Common myeloid progenitor, CD34-positive (primary cell): ENCODE data around the gene KRT81.
"Not testable (repeated sequence)": the region's sequence is repeated elsewhere in the genome, so short reads cannot be mapped to it uniquely, and the experiment has no call there.

Experiments used
- CTCF ChIA-PET: fragments of 350-600 bp; sonication (Branson Sonifier 250); formaldehyde crosslinking; loops from one replicate; lab custom pipeline; 2021; ENCODE audit warnings: antibody characterized with exemption; lab: Charles Lee
- POLR2A ChIA-PET: fragments of 350-600 bp; sonication (Branson Sonifier 250); formaldehyde crosslinking; loops from one replicate; lab custom pipeline; 2021; ENCODE audit warnings: antibody characterized with exemption; lab: Charles Lee
- DNase-seq, 3 donors: peaks; one replicate each; pipeline versions ENCODE4 v3.0.0 to v3.0.0-alpha.2; 2013
- H3K27ac ChIP-seq, 2 experiments: 1 replicate in 1 of 2; 2 replicates in 1 of 2; pipeline ENCODE4 v1.7.0; 2013; ENCODE audit warnings: inconsistent platforms in 2 of 2, low read length in 2 of 2, mild to moderate bottlenecking in 2 of 2, low read depth in 1 of 2, moderate library complexity in 1 of 2; ENCODE audit not compliant: severe bottlenecking in 2 of 2, insufficient read depth in 1 of 2, poor library complexity in 1 of 2
- H3K27me3 ChIP-seq, 5 experiments: replicated peaks in 2 of 5; 1 replicate in 3 of 5; 2 replicates in 2 of 5; pipeline versions ENCODE4 v1.6.1 to v1.7.0; 2013; ENCODE audit warnings: low read length in 4 of 5, mild to moderate bottlenecking in 2 of 5, moderate library complexity in 2 of 5, inconsistent platforms in 1 of 5; ENCODE audit not compliant: insufficient read depth in 5 of 5, control insufficient read depth in 4 of 5
- H3K36me3 ChIP-seq, 4 experiments: 1 replicate in 2 of 4; 2 replicates in 2 of 4; pipeline versions ENCODE4 v1.6.1 to v1.7.0; 2013; ENCODE audit warnings: low read length in 3 of 4, control low read depth in 1 of 4, mild to moderate bottlenecking in 1 of 4; ENCODE audit not compliant: control insufficient read depth in 4 of 4, insufficient read depth in 4 of 4
- H3K4me1 ChIP-seq, 4 experiments: 1 replicate in 3 of 4; 2 replicates in 1 of 4; pipeline versions ENCODE4 v1.6.1 to v1.7.1; 2013; ENCODE audit warnings: low read length in 3 of 4, mild to moderate bottlenecking in 3 of 4, control low read depth in 1 of 4, inconsistent platforms in 1 of 4, moderate library complexity in 1 of 4; ENCODE audit not compliant: control insufficient read depth in 4 of 4, insufficient read depth in 4 of 4; ENCODE audit errors: control extremely low read depth in 1 of 4
- H3K4me3 ChIP-seq, 7 experiments: 1 replicate in 4 of 7; 2 replicates in 3 of 7; pipeline versions ENCODE4 v1.5.1 to v1.7.0; 2013; ENCODE audit warnings: mild to moderate bottlenecking in 7 of 7, low read length in 6 of 7, moderate library complexity in 6 of 7, inconsistent platforms in 2 of 7, low read depth in 2 of 7, control low read depth in 1 of 7; ENCODE audit not compliant: insufficient read depth in 4 of 7, control insufficient read depth in 1 of 7; ENCODE audit errors: extremely low read depth in 1 of 7
- H3K9me3 ChIP-seq, 5 experiments: 1 replicate in 4 of 5; 2 replicates in 1 of 5; pipeline versions ENCODE4 v1.6.1 to v1.7.1; 2013; ENCODE audit warnings: low read length in 4 of 5, mild to moderate bottlenecking in 2 of 5, inconsistent platforms in 1 of 5, low read depth in 1 of 5, moderate library complexity in 1 of 5; ENCODE audit not compliant: control insufficient read depth in 4 of 5, insufficient read depth in 2 of 5; ENCODE audit errors: control extremely low read depth in 1 of 5
- WGBS: methylation state at CpG from one replicate; pipeline ENCODE4 v1.1.5; 2013; ENCODE audit not compliant: insufficient coverage; 5-methylcytosine and 5-hydroxymethylcytosine counted together

Gene KRT81

DNA sequence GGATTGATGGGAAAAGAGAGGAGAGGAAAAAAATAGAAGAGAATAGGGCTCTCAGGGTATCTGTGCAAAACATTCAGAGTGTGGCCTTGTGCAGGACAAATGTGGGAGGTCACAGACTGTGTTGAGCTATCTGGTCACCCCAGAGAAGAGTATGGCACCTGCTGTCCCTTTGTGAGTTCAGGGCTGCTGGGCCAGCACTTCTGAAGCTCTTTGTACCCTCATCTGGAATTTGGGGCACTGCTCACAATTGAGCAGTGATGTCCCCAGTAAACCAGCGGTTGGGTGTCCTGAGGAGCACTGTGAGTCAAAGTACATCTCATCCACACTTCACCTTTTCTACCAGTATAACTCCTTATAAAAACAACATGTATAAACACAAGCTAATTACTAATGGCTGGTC is 2.6 kb upstream of the KRT81 start:
- POLR2A ChIA-PET = no interaction called here
- Histone ChIP-seq H3K4me3 (no peak overlapping the region), H3K36me3 (no peaks in the 10 kb centered on the region), H3K9me3 (no peaks in the 10 kb centered on the region), H3K4me1 (peaks cover 0 to 10% (median 0%) of the 10 kb centered on the region in 4 experiments), H3K27me3 (peaks cover 0 to 8% (median 2%) of the 10 kb centered on the region in 5 experiments), H3K27ac (no peak overlapping the region)
- CTCF ChIA-PET = interaction anchor here (1.1 to 5.0 kb wide), 10 partner anchors 10 to 136 kb away, joined by 3 to 32 read pairs (median 4); no protein-coding TSS in a partner anchor
- no peak for DNase-seq
- 100% methylated on average over 1 of the region's 1 CpG for WGBS

DNA sequence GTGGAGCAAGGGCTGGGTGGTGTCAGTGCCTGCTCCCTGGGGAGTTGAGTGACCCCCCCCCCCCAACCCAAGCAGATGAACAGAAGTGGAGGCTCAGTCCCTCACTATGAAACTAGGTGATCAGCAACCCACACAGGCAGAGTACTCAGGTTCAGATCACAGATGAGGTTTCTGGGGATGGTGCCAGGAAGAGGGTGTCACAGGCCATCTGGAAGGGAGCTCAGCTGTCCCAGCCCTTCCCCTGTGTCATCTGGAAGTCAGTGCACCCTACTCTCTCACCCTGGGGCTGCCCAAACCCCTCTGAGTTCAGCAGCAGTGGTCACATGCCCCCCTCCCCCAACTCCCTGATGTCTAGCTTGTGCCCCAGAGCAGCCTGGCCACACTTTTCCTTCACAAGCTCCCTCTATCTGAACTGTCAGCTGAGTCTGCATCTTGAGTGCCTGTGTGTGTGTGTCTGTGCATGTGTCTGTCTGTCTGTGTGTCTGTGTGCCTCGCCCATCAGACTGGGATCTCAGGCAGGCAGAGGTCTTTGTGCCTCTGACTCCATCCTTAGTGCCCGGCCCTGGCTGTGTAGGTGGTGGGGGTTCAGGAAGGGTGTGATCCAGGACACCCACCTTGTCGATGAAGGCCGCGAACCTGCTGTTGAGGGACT is 725 bp downstream of the KRT81 start:
- H3K27ac ChIP-seq, CTCF ChIA-PET, H3K9me3 ChIP-seq, H3K27me3 ChIP-seq, H3K36me3 ChIP-seq, POLR2A ChIA-PET, H3K4me3 ChIP-seq, DNase-seq: not testable (repeated sequence)
- H3K4me1 ChIP-seq = peaks cover 0 to 20% (median 11%) of the 10 kb centered on the region in 4 experiments
- WGBS = no CpG with 5 or more reads among the region's 5 CpGs

DNA sequence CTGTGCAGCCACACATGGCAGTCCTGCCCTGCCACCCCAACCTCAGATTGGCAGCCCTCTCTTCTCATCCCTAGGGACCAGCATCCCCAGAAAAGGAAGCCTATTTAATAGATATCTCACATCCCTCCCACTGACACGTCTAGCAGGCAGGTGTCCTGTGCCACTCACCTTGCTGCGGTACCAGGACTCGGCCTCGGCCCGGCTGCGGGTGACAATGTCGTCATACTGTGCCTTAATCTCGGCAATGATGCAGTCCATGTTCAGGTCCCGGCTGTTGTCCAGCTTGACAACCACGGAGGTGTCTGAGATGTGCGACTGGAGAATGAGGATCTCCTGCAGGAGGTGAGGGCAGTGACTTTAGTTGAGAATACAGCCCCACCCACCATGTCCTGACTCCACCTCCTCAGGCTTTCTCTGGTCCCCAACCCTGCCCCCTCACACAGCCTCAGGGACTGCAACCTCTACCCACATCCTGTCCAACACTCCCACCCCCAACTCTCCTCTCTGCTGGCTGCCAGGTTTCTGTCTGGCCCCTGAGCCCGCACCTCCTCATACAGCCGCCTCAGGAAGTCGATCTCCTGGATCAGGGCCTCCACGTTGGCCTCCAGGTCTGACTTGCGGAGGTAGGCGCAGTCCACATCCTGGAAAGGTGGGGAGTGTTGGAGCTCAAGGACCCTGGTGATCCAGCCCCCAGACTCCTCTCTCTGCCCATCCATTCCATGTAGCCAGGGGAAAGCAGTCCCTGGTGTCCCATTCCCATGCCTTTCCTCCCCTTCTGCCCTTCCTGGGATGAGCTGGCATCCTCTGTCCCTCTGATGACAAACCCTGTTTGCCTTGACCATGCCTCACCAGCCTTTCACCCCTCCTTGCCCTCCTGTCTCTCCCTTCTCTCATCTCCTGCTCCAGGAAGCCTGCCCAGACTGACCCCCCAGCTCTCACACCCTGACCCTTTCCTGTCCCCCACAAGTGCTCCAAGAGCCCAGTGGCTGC is 3.2 kb downstream of the KRT81 start:
- POLR2A ChIA-PET, H3K9me3 ChIP-seq, H3K27me3 ChIP-seq, H3K36me3 ChIP-seq, H3K27ac ChIP-seq: not testable (repeated sequence)
- DNase-seq = peak in 2 of 3 donors; percentile 38 to 45
- Histone ChIP-seq H3K4me3 (peak overlapping the region in 1 of 7 experiments; percentile 1), H3K4me1 (peaks cover 0 to 14% (median 11%) of the 10 kb centered on the region in 4 experiments)
- 34% methylated on average over 8 of the region's 17 CpGs for WGBS
- CTCF ChIA-PET = interaction anchor here (1.1 to 5.0 kb wide), 5 partner anchors 21 to 66 kb away, joined by 3 to 45 read pairs (median 6); no protein-coding TSS in a partner anchor

DNA sequence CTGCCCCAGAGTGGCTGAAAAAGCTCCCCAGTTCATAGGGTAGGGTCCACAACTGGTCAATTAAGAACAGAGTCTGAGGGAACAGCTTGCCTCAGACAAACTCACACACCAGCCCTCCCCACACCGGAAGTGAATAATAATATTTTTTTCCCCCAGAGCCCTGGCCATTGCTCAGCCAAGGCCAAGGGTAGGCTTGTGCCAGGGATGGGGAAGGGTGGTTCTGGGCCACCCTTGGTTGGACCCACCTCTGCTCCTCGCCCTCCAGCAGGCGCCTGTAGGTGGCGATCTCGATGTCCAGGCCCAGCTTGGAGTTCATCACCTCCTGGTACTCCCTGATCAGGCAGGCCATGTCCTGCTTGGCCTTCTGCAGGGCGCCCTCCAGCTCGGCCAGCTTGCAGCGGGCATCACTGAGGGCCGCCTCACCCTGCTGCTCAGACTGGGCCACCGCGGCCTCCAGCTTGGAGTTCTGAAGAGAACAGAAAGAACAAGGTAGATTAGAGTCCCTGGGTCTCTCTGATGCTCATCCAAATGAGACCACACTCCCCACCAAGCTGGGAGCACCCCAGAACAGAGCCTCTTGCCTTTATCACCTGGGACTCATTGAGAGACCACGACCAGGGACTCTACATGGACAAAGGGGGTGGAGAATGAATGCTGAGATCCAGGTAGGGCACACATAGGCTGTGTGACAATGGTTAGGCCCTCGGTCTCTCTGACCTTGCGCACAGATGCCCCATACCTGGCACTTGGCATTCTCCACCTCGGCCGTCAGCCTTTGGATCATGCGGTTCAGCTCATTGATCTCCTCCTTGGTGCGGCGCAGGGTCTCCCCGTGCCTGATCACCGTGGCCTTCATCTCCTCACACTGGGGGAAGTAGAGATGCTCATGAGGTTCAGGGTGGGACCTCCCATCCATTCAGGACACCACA is 4.2 kb downstream of the KRT81 start:
- H3K4me3 ChIP-seq, H3K27ac ChIP-seq, H3K36me3 ChIP-seq, H3K27me3 ChIP-seq, DNase-seq, H3K9me3 ChIP-seq, POLR2A ChIA-PET: not testable (repeated sequence)
- WGBS = 97% methylated on average over 3 of the region's 21 CpGs
- H3K4me1 ChIP-seq = peaks cover 0 to 14% (median 11%) of the 10 kb centered on the region in 4 experiments
- CTCF ChIA-PET = interaction anchor here (0.7 to 5.0 kb wide), 9 partner anchors 9 to 65 kb away, joined by 3 to 45 read pairs (median 4); no protein-coding TSS in a partner anchor

DNA sequence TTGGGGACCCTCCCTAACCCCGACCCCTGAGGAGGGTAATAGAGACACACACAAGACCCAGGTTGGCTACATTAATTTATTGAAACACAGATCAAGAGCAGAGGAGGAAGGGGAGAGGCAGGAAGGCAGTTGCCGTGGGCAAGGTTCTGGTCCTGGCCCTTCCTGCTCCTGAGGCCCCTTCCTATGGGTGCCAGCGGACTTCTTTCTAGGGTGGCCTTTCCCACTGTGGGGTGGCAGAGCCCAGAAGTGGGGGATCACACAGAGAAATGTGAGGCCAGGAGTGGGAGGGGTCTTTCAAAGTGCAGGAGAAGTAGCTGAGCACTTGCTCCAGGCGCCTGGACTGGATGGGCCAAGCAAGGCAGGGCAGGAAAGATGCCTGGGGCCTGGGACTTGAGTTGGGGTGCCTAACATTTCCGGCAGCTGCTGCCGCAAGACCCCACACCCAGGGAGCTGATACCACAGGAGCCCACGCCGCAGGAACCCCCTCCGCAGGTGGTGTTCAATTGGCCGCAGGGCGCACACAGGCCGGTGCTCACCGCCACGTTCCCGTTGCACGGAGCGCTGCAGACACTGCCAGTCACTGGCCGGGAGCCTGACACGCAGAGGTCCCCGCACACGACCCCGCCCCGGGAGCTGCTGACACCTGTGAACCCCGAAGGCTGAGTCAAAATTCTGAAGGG is 5.3 kb downstream of the KRT81 start:
- Histone ChIP-seq H3K36me3 (no peaks in the 10 kb centered on the region), H3K4me1 (peaks cover 0 to 14% (median 11%) of the 10 kb centered on the region in 4 experiments), H3K27me3 (no peaks in the 10 kb centered on the region), H3K4me3 (no peak overlapping the region), H3K27ac (no peak overlapping the region), H3K9me3 (no peaks in the 10 kb centered on the region)
- DNase-seq = no peak
- POLR2A ChIA-PET = no interaction called here
- CTCF ChIA-PET = interaction anchor here (0.7 to 5.0 kb wide), 8 partner anchors 8 to 48 kb away, joined by 3 to 45 read pairs (median 6); no protein-coding TSS in a partner anchor
- 93% methylated on average over 23 of the region's 24 CpGs for WGBS

DNA sequence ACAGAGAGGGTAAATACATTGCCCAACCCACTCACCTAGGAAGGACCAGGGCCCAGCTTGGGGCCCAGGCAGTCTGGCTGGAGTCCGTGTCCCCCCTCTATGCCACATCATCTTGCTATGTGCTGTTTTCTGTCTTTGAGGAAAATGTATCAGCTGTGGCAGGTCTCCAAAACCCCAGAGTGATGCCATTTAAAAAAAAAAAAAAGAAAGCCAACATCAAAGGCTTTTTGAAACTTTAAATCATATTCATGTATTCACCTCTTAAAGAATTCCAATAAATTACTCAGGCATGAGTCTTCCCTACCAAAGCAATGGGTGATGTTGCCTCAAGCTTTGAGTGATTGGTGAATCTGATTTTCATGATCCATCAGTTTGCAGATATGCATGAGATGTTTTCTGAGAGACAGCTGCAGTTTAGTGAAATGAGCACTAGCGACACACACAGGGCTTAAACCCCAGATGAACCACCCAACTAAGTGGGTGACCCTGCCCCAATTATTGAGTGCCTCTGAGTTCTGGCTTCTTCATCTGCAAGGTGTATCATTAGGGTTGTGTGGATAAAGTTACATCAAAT is 6.1 kb downstream of the KRT81 start:
- Histone ChIP-seq H3K27ac (no peak overlapping the region), H3K9me3 (no peaks in the 10 kb centered on the region), H3K4me1 (peaks cover 0 to 14% (median 11%) of the 10 kb centered on the region in 4 experiments), H3K27me3 (peaks cover 0 to under 1% (median 0%) of the 10 kb centered on the region in 5 experiments), H3K36me3 (no peaks in the 10 kb centered on the region), H3K4me3 (no peak overlapping the region)
- CTCF ChIA-PET = interaction anchor here (0.6 to 5.0 kb wide), 11 partner anchors 9 to 613 kb away, joined by 3 to 45 read pairs (median 4); partner anchors contain the start of gene KRT86
- WGBS = 83% methylated on average over 1 of the region's 2 CpGs
- no peak for DNase-seq
- POLR2A ChIA-PET = no interaction called here
